ENCODE measurements around the gene PRKAG1. TPM values are rescaled to one million over a fixed set of nuclear protein-coding genes. Genes with fewer than 3 reads are reported as not detected.

Gene PRKAG1
- polyA plus RNA-seq, 2 of the 4 experiments (the other 2 are of a cell fraction), result 40.0 to 100 TPM

- no peak for DNase-seq (ENCODE audit: low read depth in 1 of 2, low spot score in 1 of 2)
- POLR2A ChIA-PET, result no interaction called here
Observed at GRCh38 chr12:49027846-49028555, 9.4 kb upstream of the PRKAG1 start.

More at GRCh38 chr12:49027846-49028555, 9.4 kb upstream of the PRKAG1 start:
- 94% methylated on average over 9 of the region's 9 CpGs for WGBS (ENCODE audit: missing lambda C conversion rate)
- Histone ChIP-seq H3K27ac (no peak overlapping the region), H3K4me3 (no peak overlapping the region), H3K4me1 (no peaks in the 10 kb centered on the region), H3K9me3 (no peaks in the 10 kb centered on the region), H3K4me2 (no peak overlapping the region)
- ATAC-seq, result no peak
- FAIRE-seq, result no peak
- no peak for TF ChIP-seq HOXB5 (CRISPR knock-in tag; IDR thresholded peaks at IDR 0.05)
- no peak for TF ChIP-seq RAD21 (conservative IDR thresholded peaks at IDR 0.05 in 1 of 2, IDR thresholded peaks at IDR 0.05 in 1 of 2)
- no peak for TF ChIP-seq KDM5A (IDR thresholded peaks at IDR 0.05)
- no peak for TF ChIP-seq NPAS2 (CRISPR knock-in tag; IDR thresholded peaks at IDR 0.05; ENCODE audit: borderline replicate concordance)
- TF ChIP-seq RFX5 (IDR thresholded peaks at IDR 0.05), result no peak
- no peak for TF ChIP-seq TFCP2L1 (CRISPR knock-in tag; IDR thresholded peaks at IDR 0.05)
- no peak for TF ChIP-seq RARB (CRISPR knock-in tag; IDR thresholded peaks at IDR 0.05)
- TF ChIP-seq ELK1 (IDR thresholded peaks at IDR 0.05; ENCODE audit: low read depth, low read length), result no peak
- no peak for TF ChIP-seq CHD2 (IDR thresholded peaks at IDR 0.05; ENCODE audit: low read length, partially characterized antibody)
- TF ChIP-seq HMGXB4 (CRISPR knock-in tag; IDR thresholded peaks at IDR 0.05; ENCODE audit: borderline replicate concordance), result no peak
- no peak for TF ChIP-seq KDM1A (IDR thresholded peaks at IDR 0.05; ENCODE audit: low read depth)
- TF ChIP-seq CBX2 (IDR thresholded peaks at IDR 0.05; ENCODE audit: borderline replicate concordance, low read depth), result no peak
- TF ChIP-seq POLR2A (IDR thresholded peaks at IDR 0.05; ENCODE audit: low read length), result no peak
- TF ChIP-seq EHF (CRISPR knock-in tag; IDR thresholded peaks at IDR 0.05), result no peak
- no peak for TF ChIP-seq FOSL2 (IDR thresholded peaks at IDR 0.05)
- no peak for TF ChIP-seq FOSL2 (CRISPR knock-in tag; IDR thresholded peaks at IDR 0.05)
- TF ChIP-seq HOXB13 (CRISPR knock-in tag; IDR thresholded peaks at IDR 0.05; ENCODE audit: low read depth), result no peak
- TF ChIP-seq CTCF (IDR thresholded peaks at IDR 0.05), result no peak
- no peak for TF ChIP-seq ZC3H11A (IDR thresholded peaks at IDR 0.05)
- TF ChIP-seq NFE2L2 (conservative IDR thresholded peaks at IDR 0.05; ENCODE audit: low read length), result no peak
- no peak for TF ChIP-seq REST (IDR thresholded peaks at IDR 0.05)
- CTCF ChIA-PET, result interaction anchor here (0.6 to 5.2 kb wide), 7 partner anchors 8 to 64 kb away, joined by 3 to 34 read pairs (median 5); partner anchors contain the start of gene PRKAG1

Measured in A549 (cell line).